ENCODE data around the gene QSOX1. TPM values are rescaled to one million over a fixed set of nuclear protein-coding genes. Genes with fewer than 3 reads are reported as not detected.

Gene QSOX1
- total RNA-seq, 1 experiment from 2014 or later = 135 TPM

GRCh38 chr1:180160357-180160756 lies 5.7 kb downstream of the QSOX1 start (continued):
- TF ChIP-seq ZNF396 (CRISPR knock-in tag; IDR thresholded peaks at IDR 0.05; ENCODE audit: borderline replicate concordance) (no peak), GRHL2 (CRISPR knock-in tag; IDR thresholded peaks at IDR 0.05; ENCODE audit: insufficient replicate concordance, severe bottlenecking) (no peak), GABPB1 (CRISPR knock-in tag; IDR thresholded peaks at IDR 0.05) (no peak), E2F4 (CRISPR knock-in tag; IDR thresholded peaks at IDR 0.05; ENCODE audit: borderline replicate concordance, low read depth) (no peak), SMAD3 (CRISPR knock-in tag; IDR thresholded peaks at IDR 0.05; ENCODE audit: borderline replicate concordance) (no peak), STAT6 (CRISPR knock-in tag; conservative IDR thresholded peaks at IDR 0.05; ENCODE audit: low read depth) (no peak), MXD4 (CRISPR knock-in tag; IDR thresholded peaks at IDR 0.05; ENCODE audit: borderline replicate concordance) (no peak), ATF3 (CRISPR knock-in tag; conservative IDR thresholded peaks at IDR 0.05) (no peak), IRF2 (CRISPR knock-in tag; IDR thresholded peaks at IDR 0.05; ENCODE audit: borderline replicate concordance, low read depth) (no peak), ELF4 (CRISPR knock-in tag; IDR thresholded peaks at IDR 0.05; ENCODE audit: low read depth) (no peak), NFE2L1 (CRISPR knock-in tag; IDR thresholded peaks at IDR 0.05) (no peak)

GRCh38 chr1:180163041-180163440 lies 8.4 kb downstream of the QSOX1 start:
- no peak for TF ChIP-seq ELF4 (CRISPR knock-in tag; IDR thresholded peaks at IDR 0.05; ENCODE audit: low read depth)
- no peak for TF ChIP-seq ZNF423 (CRISPR knock-in tag; IDR thresholded peaks at IDR 0.05)
- no peak for TF ChIP-seq SMAD3 (CRISPR knock-in tag; IDR thresholded peaks at IDR 0.05; ENCODE audit: borderline replicate concordance)
- no peak for TF ChIP-seq TEAD1 (CRISPR knock-in tag; IDR thresholded peaks at IDR 0.05)
- TF ChIP-seq RELA (CRISPR knock-in tag; IDR thresholded peaks at IDR 0.05; ENCODE audit: borderline replicate concordance) = no peak
- TF ChIP-seq IRF1 (CRISPR knock-in tag; IDR thresholded peaks at IDR 0.05) = no peak
- TF ChIP-seq ATF2 (CRISPR knock-in tag; IDR thresholded peaks at IDR 0.05; ENCODE audit: borderline replicate concordance, low read depth) = no peak
- TF ChIP-seq GTF2I (CRISPR knock-in tag; conservative IDR thresholded peaks at IDR 0.05) = no peak
- no peak for TF ChIP-seq TP53 (CRISPR knock-in tag; IDR thresholded peaks at IDR 0.05)
- no peak for TF ChIP-seq ZNF138 (CRISPR knock-in tag; conservative IDR thresholded peaks at IDR 0.05)
- TF ChIP-seq ESRRA (CRISPR knock-in tag; IDR thresholded peaks at IDR 0.05; ENCODE audit: borderline replicate concordance) = no peak
- TF ChIP-seq ETV6 (CRISPR knock-in tag; IDR thresholded peaks at IDR 0.05) = no peak
- Mint-ChIP-seq H3K4me1 (peaks cover 61% of the 10 kb centered on the region), H3K36me3 (no peaks in the 10 kb centered on the region), H3K9me3 (no peaks in the 10 kb centered on the region), H3K27ac (no peak overlapping the region), H3K27me3 (ENCODE audit: low read depth) (no peaks in the 10 kb centered on the region; the same call in 1 of the 2 replicates), H3K4me3 (no peak overlapping the region)
- DNase-seq (ENCODE audit: low spot score) = no peak
- ChIA-PET CTCF (no interaction called here), POLR2A (no interaction called here)
- no peak for ATAC-seq

Measured in WTC11 (cell line).